AG04449 (cell line): Measurements from ENCODE around the gene C12orf75.
"Not testable (repeated sequence)": the region's sequence is repeated elsewhere in the genome, so short reads cannot be mapped to it uniquely, and the experiment has no call there.

Experiments used
- CTCF ChIA-PET: fragments of 350-600 bp; formaldehyde crosslinking; extraction: SDS; loops from one replicate; lab custom pipeline; 2021; ENCODE audit warnings: antibody characterized with exemption; lab: Yijun Ruan, JAX
- POLR2A ChIA-PET: fragments of 400-600, 350-600 bp; formaldehyde crosslinking; extraction: SDS; loops from one replicate; lab custom pipeline; 2020; ENCODE audit warnings: antibody characterized with exemption, inconsistent platforms; lab: Yijun Ruan, JAX
- DNase-seq: peaks from one replicate; pipeline ENCODE4 v3.0.0-alpha.2; 2010; ENCODE audit warnings: low read depth, low spot score
- H3K4me3 ChIP-seq: 2 replicates; pipeline ENCODE4 v1.5.1; 2011; ENCODE audit warnings: low read depth, mild to moderate bottlenecking, control low read depth, low read length
- CTCF ChIP-seq: IDR thresholded peaks from one replicate; pipeline ENCODE4 v1.5.1; 2011; ENCODE audit warnings: mild to moderate bottlenecking, moderate library complexity, low read length, control low read depth, inconsistent platforms; ENCODE audit not compliant: insufficient read depth; ENCODE audit errors: missing control alignments

Gene C12orf75

GRCh38 chr12:105400227-105400626 lies 69.7 kb downstream of the C12orf75 start:
- no peak overlapping the region for H3K4me3 ChIP-seq
- no peak for TF ChIP-seq CTCF
- POLR2A ChIA-PET: no interaction called here
- DNase-seq: no peak
- CTCF ChIA-PET: interaction anchor here (1.0 to 1.3 kb wide), 3 partner anchors 9 to 20 kb away, joined by 3 to 5 read pairs (median 3); no protein-coding TSS in a partner anchor

- POLR2A ChIA-PET: no interaction called here
- no peak for TF ChIP-seq CTCF
- DNase-seq: no peak
- CTCF ChIA-PET: interaction anchor here (1.0 to 1.5 kb wide), 4 partner anchors 8 to 748 kb away, joined by 3 to 5 read pairs (median 3); no protein-coding TSS in a partner anchor
- H3K4me3 ChIP-seq: no peak overlapping the region
These were observed 70.7 kb downstream of the C12orf75 start for GRCh38 chr12:105401198-105401597.

- POLR2A ChIA-PET: no interaction called here
- TF ChIP-seq CTCF: no peak
- H3K4me3 ChIP-seq: no peak overlapping the region
- DNase-seq: no peak
- CTCF ChIA-PET: interaction anchor here (0.9 to 1.5 kb wide), 4 partner anchors 9 to 734 kb away, joined by 3 to 4 read pairs (median 3); no protein-coding TSS in a partner anchor
These were observed 71.9 kb downstream of the C12orf75 start for GRCh38 chr12:105402366-105402765.

- ChIA-PET POLR2A (no interaction called here), CTCF (interaction anchor here (1.0 to 1.5 kb wide), 3 partner anchors 8 to 18 kb away, joined by 3 read pairs; no protein-coding TSS in a partner anchor)
- TF ChIP-seq CTCF: no peak
- no peak overlapping the region for H3K4me3 ChIP-seq
- no peak for DNase-seq
These were observed 72.6 kb downstream of the C12orf75 start for GRCh38 chr12:105403095-105403494.

- POLR2A ChIA-PET, H3K4me3 ChIP-seq, DNase-seq: not testable (repeated sequence)
- CTCF ChIA-PET: interaction anchor here (1.5 kb wide), 1 partner anchor 8 kb away, joined by 3 read pairs; no protein-coding TSS in a partner anchor
These were observed 73.6 kb downstream of the C12orf75 start for GRCh38 chr12:105404134-105404533.

GRCh38 chr12:105406497-105406896 lies 76.0 kb downstream of the C12orf75 start:
- no peak overlapping the region for H3K4me3 ChIP-seq
- CTCF ChIA-PET: interaction anchor here (0.9 to 1.2 kb wide), 2 partner anchors 22 to 730 kb away, joined by 3 read pairs; no protein-coding TSS in a partner anchor
- TF ChIP-seq CTCF: no peak
- POLR2A ChIA-PET: no interaction called here
- no peak for DNase-seq
